ENCODE results near the gene ZNF556. TPM values are rescaled to one million over a fixed set of nuclear protein-coding genes. Genes with fewer than 3 reads are reported as not detected.

The ZNF556 gene
- total and polyA plus RNA-seq, 2 experiments from 2014 or later = not detected

GRCh38 chr19:2917275-2918184 lies 50.4 kb downstream of the ZNF556 start:
- ATAC-seq (no peak), DNase-seq (ENCODE audit: low spot score) (no peak)
- Histone ChIP-seq H3K4me1 (ENCODE audit: insufficient read depth) (no peaks in the 10 kb centered on the region; the same call in 1 of the 2 replicates), H3K36me3 (ENCODE audit: insufficient read depth) (peaks cover 41% of the 10 kb centered on the region), H3K79me2 (replicated peaks; ENCODE audit: insufficient read depth) (peaks cover 29% of the 10 kb centered on the region), H3K4me3 (no peak overlapping the region), H3K4me2 (no peak overlapping the region), H3K27me3 (ENCODE audit: insufficient read depth) (no peaks in the 10 kb centered on the region), H3F3A (replicated peaks; ENCODE audit: low read depth) (no peaks in the 10 kb centered on the region), H3K27ac (ENCODE audit: low read depth) (no peak overlapping the region), H3K9me2 (ENCODE audit: insufficient read depth) (no peaks in the 10 kb centered on the region), H2AFZ (no peak overlapping the region), H4K20me1 (replicated peaks; ENCODE audit: insufficient read depth) (peaks cover 5% of the 10 kb centered on the region)
- H3K4me3 Mint-ChIP-seq = no peak overlapping the region
- peaks cover 81% of the 10 kb centered on the region for H3K9me3 Mint-ChIP-seq
- no peaks in the 10 kb centered on the region for H3K4me1 Mint-ChIP-seq
- no peak for TF ChIP-seq CTCF (conservative IDR thresholded peaks at IDR 0.05; ENCODE audit: low read depth in 2 of 2)
- no peak for TF ChIP-seq JUNB (IDR thresholded peaks at IDR 0.05; ENCODE audit: unreplicated experiment)
- no peak for TF ChIP-seq REST (IDR thresholded peaks at IDR 0.05; ENCODE audit: unreplicated experiment)
- TF ChIP-seq CREB1 (CRISPR knock-in tag; IDR thresholded peaks at IDR 0.05; ENCODE audit: low read depth) = no peak
- TF ChIP-seq ETS1 (IDR thresholded peaks at IDR 0.05) = no peak
- TF ChIP-seq ZNF331 (CRISPR knock-in tag; IDR thresholded peaks at IDR 0.05; ENCODE audit: low read depth) = no peak
- TF ChIP-seq ZNF114 (CRISPR knock-in tag; IDR thresholded peaks at IDR 0.05) = no peak
- TF ChIP-seq NANOG (IDR thresholded peaks at IDR 0.05; ENCODE audit: borderline replicate concordance) = no peak
- TF ChIP-seq POLR2AphosphoS5 (IDR thresholded peaks at IDR 0.05; ENCODE audit: low read depth) = no peak
- no peak for TF ChIP-seq ZNF462 (CRISPR knock-in tag; IDR thresholded peaks at IDR 0.05)
- no peak for TF ChIP-seq EZH2phosphoT487 (IDR thresholded peaks at IDR 0.05; ENCODE audit: unreplicated experiment)
- no peak for TF ChIP-seq STAT1 (IDR thresholded peaks at IDR 0.05; ENCODE audit: unreplicated experiment)
- no peak for TF ChIP-seq EZH2 (IDR thresholded peaks at IDR 0.05; ENCODE audit: low read depth, unreplicated experiment)
- H3K27ac Mint-ChIP-seq = no peak overlapping the region
- H3K27me3 Mint-ChIP-seq (ENCODE audit: insufficient read depth, low read depth, poor library complexity) = peaks cover 2% of the 10 kb centered on the region
- peaks cover 22% of the 10 kb centered on the region for H3K36me3 Mint-ChIP-seq (ENCODE audit: low read depth)

Data from GM23338 (cell line).